Panc1 (cell line): ENCODE results near the gene UNCX. TPM values are rescaled to one million over a fixed set of nuclear protein-coding genes. Genes with fewer than 3 reads are reported as not detected.

Experiments used
- ATAC-seq: fragments of 200-7000 bp; cut with Tn5 transposase; 2 replicates; pipeline ENCODE4 v1.9.1; 2020; ENCODE audit warnings: mild to moderate bottlenecking, moderate library complexity
- BruUV-seq: library from RNA; stranded (reverse); fragments of 400-500 nt; replicated peaks from 2 replicates; lab custom pipeline; 2021; lab: Mats Ljungman, UMichigan
- CTCF ChIA-PET: fragments of 300-600 bp; sonication (Branson Sonifier 250); formaldehyde crosslinking; loops from one replicate; lab custom pipeline; 2022; ENCODE audit warnings: antibody characterized with exemption; lab: Charles Lee
- POLR2A ChIA-PET: fragments of 300-600 bp; sonication (Branson Sonifier 250); formaldehyde crosslinking; loops from one replicate; lab custom pipeline; 2022; ENCODE audit warnings: antibody characterized with exemption; lab: Charles Lee
- DNase-seq: peaks from one replicate; pipeline ENCODE4 v3.0.0-alpha.2; 2010; ENCODE audit warnings: low read depth, low spot score
- H3K27ac ChIP-seq: 2 replicates; pipeline ENCODE4 v1.5.1; 2011; ENCODE audit warnings: mild to moderate bottlenecking, low read length, inconsistent platforms
- H3K27me3 ChIP-seq: fragments of 200-500 bp; sonication (Bioruptor generic); 2 replicates; pipeline ENCODE4 v1.6.0; 2014; ENCODE audit warnings: low read length, inconsistent platforms; ENCODE audit not compliant: control insufficient read depth, insufficient read depth
- H3K36me3 ChIP-seq: fragments of 200-500 bp; sonication (Bioruptor generic); 2 replicates; pipeline ENCODE4 v1.5.1; 2014; ENCODE audit warnings: inconsistent platforms, mild to moderate bottlenecking, low read length, moderate library complexity; ENCODE audit not compliant: control insufficient read depth, insufficient read depth
- H3K4me1 ChIP-seq: 2 replicates; pipeline ENCODE4 v1.5.1; 2011; ENCODE audit warnings: inconsistent platforms, mild to moderate bottlenecking, low read length, moderate library complexity; ENCODE audit not compliant: control insufficient read depth, insufficient read depth
- H3K4me3 ChIP-seq, 2 experiments: 2 replicates each; pipeline ENCODE4 v1.5.1; 2011 to 2012; ENCODE audit warnings: low read depth in 2 of 2, low read length in 2 of 2, mild to moderate bottlenecking in 2 of 2, inconsistent platforms in 1 of 2, moderate library complexity in 1 of 2
- H3K9me3 ChIP-seq: fragments of 200-500 bp; sonication (Bioruptor generic); 2 replicates; pipeline ENCODE4 v1.5.1; 2014; ENCODE audit warnings: low read depth, mild to moderate bottlenecking, inconsistent platforms, low read length, moderate library complexity; ENCODE audit not compliant: control insufficient read depth, insufficient read depth
- POLR2AphosphoS5 ChIP-seq: IDR thresholded peaks from 2 replicates; pipeline ENCODE4 v1.6.1; 2012; ENCODE audit warnings: mild to moderate bottlenecking, low read depth, low read length, moderate library complexity
- SIN3A ChIP-seq: IDR thresholded peaks from 2 replicates; pipeline ENCODE4 v1.6.1; 2012; ENCODE audit warnings: low read depth, mild to moderate bottlenecking, low read length, moderate library complexity, borderline replicate concordance; ENCODE audit not compliant: insufficient read depth
- TCF7L2 ChIP-seq: IDR thresholded peaks from 2 replicates; pipeline ENCODE4 v1.6.1; 2011; ENCODE audit warnings: mild to moderate bottlenecking, low read depth, low read length, inconsistent platforms
- in situ Hi-C: cut with HindIII; loops from 2 replicates; pipeline ENCODE4 v1.10.0; 2016; ENCODE audit warnings: low sequenced_read_pairs, low pct_unique_long_range_greater_than_20kb
- intact Hi-C: fragments of 100-400 bp; cut with micrococcal nuclease; formaldehyde crosslinking; loops from one replicate; pipeline ENCODE4 v1.10.0; 2022; ENCODE audit not compliant: unreplicated experiment
- total RNA-seq: library from RNA; stranded (reverse); gene quantifications from one replicate; pipeline ENCODE4 v1.2.1, GENCODE V29; 2021; ENCODE audit not compliant: unreplicated experiment
- TF ChIP-seq, protein P1 (sequence below): fragments of 450-650 bp; IDR thresholded peaks from 2 replicates; pipeline ENCODE4 v1.5.1; 2017; ENCODE audit warnings: mild to moderate bottlenecking
- TF ChIP-seq, protein P2 (sequence below), 2 experiments: IDR thresholded peaks; 2 replicates each; pipeline ENCODE4 v1.6.1; 2011 to 2012; ENCODE audit warnings: low read depth in 2 of 2, control low read depth in 1 of 2, low read length in 1 of 2, mild to moderate bottlenecking in 1 of 2, moderate library complexity in 1 of 2; ENCODE audit not compliant: insufficient read depth in 1 of 2

Gene UNCX
- total RNA-seq, 1 experiment from 2014 or later: not detected

DNA sequence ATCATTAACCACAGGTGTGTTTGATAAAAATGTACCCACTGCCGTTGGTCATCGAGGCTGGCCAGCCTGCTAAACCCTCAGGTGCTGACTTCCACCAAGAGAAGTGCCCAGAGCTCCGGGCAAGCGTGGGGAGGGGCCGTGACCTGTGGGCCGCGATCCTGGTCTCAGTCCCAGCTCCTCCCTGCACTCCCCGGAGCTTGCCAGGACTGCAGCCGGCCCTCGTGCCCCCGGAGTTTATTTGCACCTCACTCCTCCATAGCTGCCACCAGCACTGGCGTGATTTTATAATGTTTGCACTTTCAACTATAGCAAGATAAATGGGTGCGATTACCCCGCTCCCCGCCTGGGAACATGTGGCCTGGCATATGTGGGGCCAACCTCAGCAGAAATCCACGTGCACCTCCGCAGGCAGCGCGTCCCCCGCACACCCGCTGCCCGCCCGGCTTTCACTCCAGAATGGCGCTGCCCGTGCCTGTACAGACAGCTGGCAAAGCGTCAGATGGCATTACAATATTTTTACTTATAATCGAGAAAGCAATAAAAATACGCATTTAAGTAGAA lies 30.8 kb downstream of the UNCX start:
- no peak overlapping the region for H3K27ac ChIP-seq
- in situ Hi-C loops: no loop called here
- no peak for TF ChIP-seq SIN3A
- TF ChIP-seq, protein P1, sequence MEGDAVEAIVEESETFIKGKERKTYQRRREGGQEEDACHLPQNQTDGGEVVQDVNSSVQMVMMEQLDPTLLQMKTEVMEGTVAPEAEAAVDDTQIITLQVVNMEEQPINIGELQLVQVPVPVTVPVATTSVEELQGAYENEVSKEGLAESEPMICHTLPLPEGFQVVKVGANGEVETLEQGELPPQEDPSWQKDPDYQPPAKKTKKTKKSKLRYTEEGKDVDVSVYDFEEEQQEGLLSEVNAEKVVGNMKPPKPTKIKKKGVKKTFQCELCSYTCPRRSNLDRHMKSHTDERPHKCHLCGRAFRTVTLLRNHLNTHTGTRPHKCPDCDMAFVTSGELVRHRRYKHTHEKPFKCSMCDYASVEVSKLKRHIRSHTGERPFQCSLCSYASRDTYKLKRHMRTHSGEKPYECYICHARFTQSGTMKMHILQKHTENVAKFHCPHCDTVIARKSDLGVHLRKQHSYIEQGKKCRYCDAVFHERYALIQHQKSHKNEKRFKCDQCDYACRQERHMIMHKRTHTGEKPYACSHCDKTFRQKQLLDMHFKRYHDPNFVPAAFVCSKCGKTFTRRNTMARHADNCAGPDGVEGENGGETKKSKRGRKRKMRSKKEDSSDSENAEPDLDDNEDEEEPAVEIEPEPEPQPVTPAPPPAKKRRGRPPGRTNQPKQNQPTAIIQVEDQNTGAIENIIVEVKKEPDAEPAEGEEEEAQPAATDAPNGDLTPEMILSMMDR: no peak
- no peak for TF ChIP-seq TCF7L2
- no peak for TF ChIP-seq POLR2AphosphoS5
- TF ChIP-seq, protein P2, sequence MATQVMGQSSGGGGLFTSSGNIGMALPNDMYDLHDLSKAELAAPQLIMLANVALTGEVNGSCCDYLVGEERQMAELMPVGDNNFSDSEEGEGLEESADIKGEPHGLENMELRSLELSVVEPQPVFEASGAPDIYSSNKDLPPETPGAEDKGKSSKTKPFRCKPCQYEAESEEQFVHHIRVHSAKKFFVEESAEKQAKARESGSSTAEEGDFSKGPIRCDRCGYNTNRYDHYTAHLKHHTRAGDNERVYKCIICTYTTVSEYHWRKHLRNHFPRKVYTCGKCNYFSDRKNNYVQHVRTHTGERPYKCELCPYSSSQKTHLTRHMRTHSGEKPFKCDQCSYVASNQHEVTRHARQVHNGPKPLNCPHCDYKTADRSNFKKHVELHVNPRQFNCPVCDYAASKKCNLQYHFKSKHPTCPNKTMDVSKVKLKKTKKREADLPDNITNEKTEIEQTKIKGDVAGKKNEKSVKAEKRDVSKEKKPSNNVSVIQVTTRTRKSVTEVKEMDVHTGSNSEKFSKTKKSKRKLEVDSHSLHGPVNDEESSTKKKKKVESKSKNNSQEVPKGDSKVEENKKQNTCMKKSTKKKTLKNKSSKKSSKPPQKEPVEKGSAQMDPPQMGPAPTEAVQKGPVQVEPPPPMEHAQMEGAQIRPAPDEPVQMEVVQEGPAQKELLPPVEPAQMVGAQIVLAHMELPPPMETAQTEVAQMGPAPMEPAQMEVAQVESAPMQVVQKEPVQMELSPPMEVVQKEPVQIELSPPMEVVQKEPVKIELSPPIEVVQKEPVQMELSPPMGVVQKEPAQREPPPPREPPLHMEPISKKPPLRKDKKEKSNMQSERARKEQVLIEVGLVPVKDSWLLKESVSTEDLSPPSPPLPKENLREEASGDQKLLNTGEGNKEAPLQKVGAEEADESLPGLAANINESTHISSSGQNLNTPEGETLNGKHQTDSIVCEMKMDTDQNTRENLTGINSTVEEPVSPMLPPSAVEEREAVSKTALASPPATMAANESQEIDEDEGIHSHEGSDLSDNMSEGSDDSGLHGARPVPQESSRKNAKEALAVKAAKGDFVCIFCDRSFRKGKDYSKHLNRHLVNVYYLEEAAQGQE (IDR thresholded peaks at IDR 0.05; ENCODE audit: insufficient read depth in 1 of 2, low read depth in 2 of 2, low read length in 1 of 2): no peak
- H3K27me3 ChIP-seq: peaks cover 22% of the 10 kb centered on the region
- no peak overlapping the region for H3K4me3 ChIP-seq
- ATAC-seq (no peak), DNase-seq (no peak)
- H3K9me3 ChIP-seq: no peaks in the 10 kb centered on the region
- ChIA-PET CTCF (interaction anchor here (0.6 kb wide), 1 partner anchor 384 kb away, joined by 6 read pairs; no protein-coding TSS in a partner anchor), POLR2A (no interaction called here)
- BruUV-seq: no TSS peak
- no peaks in the 10 kb centered on the region for H3K36me3 ChIP-seq
- no peaks in the 10 kb centered on the region for H3K4me1 ChIP-seq
- intact Hi-C loops: no loop called here

DNA sequence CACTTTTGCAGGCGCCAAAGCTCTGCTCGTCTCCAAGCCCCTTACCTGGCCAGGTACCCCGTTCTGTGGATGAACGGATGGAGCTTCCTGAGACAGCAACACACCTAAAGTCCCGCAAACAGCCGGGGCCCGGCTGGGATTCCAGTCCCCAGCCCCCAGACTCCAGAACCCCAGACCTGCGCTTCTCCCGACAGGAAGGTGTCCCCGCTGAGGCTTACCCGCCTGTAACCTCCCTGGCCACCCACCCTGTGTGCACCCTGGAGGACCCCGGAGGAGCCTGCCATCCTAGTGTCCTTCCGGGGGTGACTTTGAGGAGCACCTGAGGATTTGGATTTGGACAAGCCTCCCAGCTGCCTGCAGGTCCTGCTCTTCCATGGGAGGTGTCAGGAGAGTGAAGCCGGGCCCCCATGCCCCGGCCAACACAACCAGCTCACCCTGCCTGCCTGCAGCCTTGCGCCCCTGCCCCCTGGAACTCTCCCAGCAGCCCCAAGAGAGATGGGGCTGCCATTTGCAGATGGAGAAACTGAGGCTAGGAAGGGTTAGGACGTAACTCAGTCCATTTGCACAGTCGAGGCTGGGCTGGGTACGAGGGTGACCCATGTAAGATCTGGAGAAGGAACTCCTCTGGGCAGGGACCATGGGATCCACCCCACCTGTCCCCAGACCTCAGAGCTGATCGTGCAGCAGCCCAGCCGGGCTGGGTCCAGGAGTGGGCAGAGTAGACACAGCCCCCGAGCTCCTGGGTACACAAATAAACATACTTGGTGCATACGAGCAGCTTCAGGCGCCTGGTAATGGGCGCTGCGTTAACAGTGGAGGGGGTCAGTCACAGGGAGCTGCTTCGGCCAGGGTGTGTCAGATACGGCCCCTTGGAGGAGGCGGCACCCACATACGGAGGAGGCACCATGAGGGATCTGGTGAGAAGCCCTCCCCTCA lies 31.9 kb downstream of the UNCX start:
- H3K4me3 ChIP-seq: no peak overlapping the region
- DNase-seq (no peak), ATAC-seq (no peak)
- ChIA-PET CTCF (interaction anchor here (0.5 kb wide), 1 partner anchor 72 kb away, joined by 4 read pairs; no protein-coding TSS in a partner anchor), POLR2A (no interaction called here)
- no peaks in the 10 kb centered on the region for H3K4me1 ChIP-seq
- no TSS peak for BruUV-seq
- H3K9me3 ChIP-seq: no peaks in the 10 kb centered on the region
- intact Hi-C loops: no loop called here
- in situ Hi-C loops: no loop called here
- TF ChIP-seq, protein P2 (IDR thresholded peaks at IDR 0.05; ENCODE audit: insufficient read depth in 1 of 2, low read depth in 2 of 2, low read length in 1 of 2): no peak
- TF ChIP-seq, protein P1: no peak
- TF ChIP-seq POLR2AphosphoS5: no peak
- TF ChIP-seq SIN3A: no peak
- TF ChIP-seq TCF7L2: no peak
- H3K36me3 ChIP-seq: no peaks in the 10 kb centered on the region
- H3K27me3 ChIP-seq: peaks cover 25% of the 10 kb centered on the region
- H3K27ac ChIP-seq: no peak overlapping the region
